MM.1S (cell line): Measurements from ENCODE around the gene PMM2.

Experiments
- EZH2 ChIP-seq: fragments of 300-600 bp; sonication (generic); optimal IDR thresholded peaks from 2 replicates; pipeline ENCODE3; 2017; ENCODE audit warnings: low read depth, mild to moderate bottlenecking, antibody characterized with exemption, low read length, mixed read lengths
- EZH2phosphoT487 ChIP-seq: fragments of 300-600 bp; sonication (generic); IDR thresholded peaks from 2 replicates; pipeline ENCODE4 v1.6.1; 2018; ENCODE audit warnings: antibody characterized with exemption, low read length
- TF ChIP-seq, protein P1 (sequence below): fragments of 300-600 bp; sonication (generic); IDR thresholded peaks from 2 replicates; pipeline ENCODE4 v1.5.1; 2016; ENCODE audit warnings: antibody characterized with exemption, low read length, mixed read lengths

DNA sequence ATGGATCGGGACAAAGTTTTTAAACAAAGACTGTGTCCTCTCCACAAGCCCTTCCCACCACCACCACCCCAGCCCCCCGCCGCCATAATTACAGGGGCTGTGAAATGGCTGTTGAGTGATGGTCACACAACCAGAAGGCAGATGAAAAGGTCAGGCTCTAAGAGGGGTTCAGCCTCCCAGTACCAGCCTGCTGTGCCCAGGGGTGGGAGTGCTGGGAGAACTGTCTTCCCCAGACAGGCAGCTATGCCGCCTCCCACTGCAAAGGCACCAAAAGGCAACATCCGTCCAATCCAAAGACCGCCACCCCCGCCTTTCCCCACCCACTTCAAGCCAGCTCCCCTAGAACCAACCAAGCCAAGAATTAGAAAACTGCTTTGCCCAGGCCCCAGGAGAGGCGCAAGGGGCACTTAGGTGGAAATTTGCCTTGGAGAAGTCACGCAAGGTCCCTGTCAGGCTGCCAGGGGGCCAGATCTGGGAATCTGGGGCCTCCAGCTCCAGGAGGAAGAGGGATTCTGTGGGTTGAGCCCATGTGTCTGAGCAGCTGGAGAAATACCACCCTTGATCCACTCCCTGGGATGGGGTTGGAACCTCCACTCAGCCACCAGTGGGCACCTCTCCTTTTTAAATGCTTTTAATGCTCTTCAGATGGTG lies 56.8 kb downstream of the PMM2 start:
- TF ChIP-seq EZH2, result no peak
- TF ChIP-seq, protein P1, sequence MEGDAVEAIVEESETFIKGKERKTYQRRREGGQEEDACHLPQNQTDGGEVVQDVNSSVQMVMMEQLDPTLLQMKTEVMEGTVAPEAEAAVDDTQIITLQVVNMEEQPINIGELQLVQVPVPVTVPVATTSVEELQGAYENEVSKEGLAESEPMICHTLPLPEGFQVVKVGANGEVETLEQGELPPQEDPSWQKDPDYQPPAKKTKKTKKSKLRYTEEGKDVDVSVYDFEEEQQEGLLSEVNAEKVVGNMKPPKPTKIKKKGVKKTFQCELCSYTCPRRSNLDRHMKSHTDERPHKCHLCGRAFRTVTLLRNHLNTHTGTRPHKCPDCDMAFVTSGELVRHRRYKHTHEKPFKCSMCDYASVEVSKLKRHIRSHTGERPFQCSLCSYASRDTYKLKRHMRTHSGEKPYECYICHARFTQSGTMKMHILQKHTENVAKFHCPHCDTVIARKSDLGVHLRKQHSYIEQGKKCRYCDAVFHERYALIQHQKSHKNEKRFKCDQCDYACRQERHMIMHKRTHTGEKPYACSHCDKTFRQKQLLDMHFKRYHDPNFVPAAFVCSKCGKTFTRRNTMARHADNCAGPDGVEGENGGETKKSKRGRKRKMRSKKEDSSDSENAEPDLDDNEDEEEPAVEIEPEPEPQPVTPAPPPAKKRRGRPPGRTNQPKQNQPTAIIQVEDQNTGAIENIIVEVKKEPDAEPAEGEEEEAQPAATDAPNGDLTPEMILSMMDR, result no peak
- TF ChIP-seq EZH2phosphoT487, result no peak
